Mononuclear cell (primary cell): ENCODE results near the gene PIP5K1B. TPM values are rescaled to one million over a fixed set of nuclear protein-coding genes. Genes with fewer than 3 reads are reported as not detected.

Source experiments
- H3K27me3 ChIP-seq: 2 replicates; pipeline ENCODE4 v1.6.0; 2011; ENCODE audit warnings: low read length, control low read depth; ENCODE audit not compliant: insufficient read depth
- H3K4me1 ChIP-seq: 2 replicates; pipeline ENCODE4 v1.5.1; 2011; ENCODE audit warnings: mild to moderate bottlenecking, low read length, control low read depth; ENCODE audit not compliant: insufficient read depth
- H3K4me3 ChIP-seq: 2 replicates; pipeline ENCODE4 v1.5.1; 2011; ENCODE audit warnings: mild to moderate bottlenecking, low read length, moderate library complexity
- H3K9me3 ChIP-seq: 2 replicates; pipeline ENCODE4 v1.5.1; 2011; ENCODE audit warnings: low read depth, mild to moderate bottlenecking, control low read depth, low read length
- total RNA-seq: library from RNA; depleted of rRNA; stranded (reverse); fragments of >200 nt; gene quantifications from one replicate; pipeline ENCODE4 v1.2.3, GENCODE V29; 2012

Gene PIP5K1B
- total RNA-seq, 1 donor, result 1.5 TPM

DNA sequence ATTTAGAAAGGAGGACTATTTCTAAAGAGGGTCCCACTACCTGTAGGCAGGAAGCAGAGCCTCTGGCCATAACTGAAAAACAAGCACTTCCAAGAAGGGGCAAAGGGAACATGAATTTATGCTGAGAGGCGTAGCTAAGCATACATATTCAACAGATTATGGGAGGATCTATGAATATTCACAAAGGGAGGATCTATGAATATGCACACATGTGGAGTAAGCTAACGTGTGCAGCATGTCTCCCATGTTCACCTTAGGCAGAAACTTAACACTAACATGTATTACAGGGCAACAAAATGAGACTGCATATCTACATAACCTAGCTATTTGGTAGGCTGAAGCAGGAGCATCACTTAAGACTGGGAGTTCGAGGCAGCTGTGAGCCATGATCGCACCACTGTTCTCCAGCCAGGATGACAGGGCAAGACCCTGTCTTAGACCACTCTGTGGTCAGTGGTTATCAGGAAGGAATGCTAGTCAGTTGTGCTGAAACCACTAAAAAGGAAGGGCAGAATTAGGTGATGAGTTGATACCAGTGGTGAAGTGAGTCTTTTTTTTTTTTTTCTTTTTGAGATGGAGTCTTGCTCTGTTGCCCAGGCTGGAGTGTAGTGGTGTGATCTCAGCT is 351.3 kb downstream of the PIP5K1B start:
- no peaks in the 10 kb centered on the region for H3K4me1 ChIP-seq
- no peaks in the 10 kb centered on the region for H3K27me3 ChIP-seq
- no peaks in the 10 kb centered on the region for H3K9me3 ChIP-seq
- H3K4me3 ChIP-seq, result no peak overlapping the region

DNA sequence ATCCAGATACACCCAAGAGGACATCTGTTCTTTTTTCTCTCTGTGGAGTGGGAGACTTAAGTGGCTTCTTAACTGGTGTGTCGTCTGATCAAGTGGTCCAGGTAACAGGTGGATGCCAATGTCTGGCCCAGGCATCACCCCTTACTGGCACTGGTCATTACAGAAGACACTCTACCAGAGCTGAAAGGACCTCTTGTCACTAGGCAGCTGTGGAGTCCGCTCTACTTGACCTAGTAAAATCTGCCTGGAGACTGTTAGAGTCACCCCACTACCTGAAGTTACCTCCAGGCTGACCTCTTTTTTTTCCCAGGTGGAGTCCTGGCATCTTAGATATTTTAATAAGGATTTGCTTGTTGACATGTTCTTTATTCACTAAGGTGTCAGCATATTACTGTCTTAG is 353.1 kb downstream of the PIP5K1B start:
- H3K27me3 ChIP-seq, result no peaks in the 10 kb centered on the region
- H3K4me1 ChIP-seq, result no peaks in the 10 kb centered on the region
- no peak overlapping the region for H3K4me3 ChIP-seq
- H3K9me3 ChIP-seq, result no peaks in the 10 kb centered on the region

Other genes starting within 250 kb of the PIP5K1B start
- not detected for gene TMEM252, start 164.4 kb upstream of the PIP5K1B start, total RNA-seq